Esophagus muscularis mucosa (tissue), 4 donors: ENCODE measurements around the gene SYNGR1. TPM values are rescaled to one million over a fixed set of nuclear protein-coding genes. Genes with fewer than 3 reads are reported as not detected.

ENCODE experiments used
- DNase-seq: peaks from one replicate; pipeline ENCODE4 v3.0.0-alpha.2; 2017; ENCODE audit errors: extremely low spot score
- H3K27ac ChIP-seq, 4 donors: fragments of 200-600 bp; sonication (generic); replicated peaks in 1 of 4; 1 replicate in 3 of 4; 2 replicates in 1 of 4; pipeline ENCODE4 v1.5.1; 2016 to 2019; ENCODE audit warnings: mild to moderate bottlenecking in 1 of 4
- H3K27me3 ChIP-seq, 4 donors: fragments of 200-600 bp; sonication (generic); one replicate each; pipeline versions ENCODE4 v1.5.1 to v1.6.0; 2016 to 2019
- H3K36me3 ChIP-seq, 4 donors: fragments of 200-600 bp; sonication (generic); one replicate each; pipeline ENCODE4 v1.5.1; 2016 to 2019
- H3K4me1 ChIP-seq, 4 donors: fragments of 200-600 bp; sonication (generic); one replicate each; pipeline ENCODE4 v1.5.1; 2016 to 2019
- H3K4me3 ChIP-seq, 4 donors: fragments of 200-600 bp; sonication (generic); 1 replicate in 2 of 4; 2 replicates in 2 of 4; pipeline ENCODE4 v1.5.1; 2016 to 2019; ENCODE audit warnings: mild to moderate bottlenecking in 4 of 4, moderate library complexity in 1 of 4
- H3K9me3 ChIP-seq, 4 donors: fragments of 200-600 bp; sonication (generic); 1 replicate in 3 of 4; 2 replicates in 1 of 4; pipeline ENCODE4 v1.5.1; 2016 to 2019
- EP300 ChIP-seq: sonication (generic); formaldehyde crosslinking; IDR thresholded peaks from one replicate; pipeline ENCODE4 v1.6.1; 2017; ENCODE audit warnings: antibody characterized with exemption
- POLR2A ChIP-seq: fragments of 450-650 bp; IDR thresholded peaks from one replicate; pipeline ENCODE4 v1.6.1; 2017; ENCODE audit warnings: antibody characterized with exemption, moderate library complexity, mild to moderate bottlenecking, low read depth
- POLR2AphosphoS5 ChIP-seq, 2 donors: sonication (generic); formaldehyde crosslinking; IDR thresholded peaks; one replicate each; pipeline ENCODE4 v1.6.1; 2017; ENCODE audit warnings: antibody characterized with exemption in 2 of 2
- WGBS: methylation state at CpG from one replicate; pipeline ENCODE4 v1.1.5; 2018; 5-methylcytosine and 5-hydroxymethylcytosine counted together
- intact Hi-C: fragments of 100-400 bp; cut with DNase I; formaldehyde crosslinking; loops from one replicate; pipeline ENCODE4 v1.15.1; 2023
- total RNA-seq, 4 donors: library from RNA; depleted of rRNA; stranded (reverse); fragments of >200 nt; gene quantifications; one replicate each; pipeline versions ENCODE4 v1.1.0 to v1.2.1, GENCODE V29; 2016
- TF ChIP-seq, protein P1 (sequence below), 3 experiments: fragments of 200-600 bp in 2 of 3; fragments of 450-650 bp in 1 of 3; sonication (generic) in 2 of 3; IDR thresholded peaks; one replicate each; pipeline ENCODE4 v1.5.1; 2017 to 2019; ENCODE audit warnings: antibody characterized with exemption in 3 of 3, mild to moderate bottlenecking in 2 of 3, moderate library complexity in 1 of 3

The SYNGR1 gene
- total RNA-seq, 4 donors from 2014 or later: 14.4 to 29.4 (median 24.0) TPM

GRCh38 chr22:39344046-39344390 is 5.8 kb upstream of the SYNGR1 start:
- Histone ChIP-seq H3K27me3 (no peaks in the 10 kb centered on the region), H3K9me3 (no peaks in the 10 kb centered on the region), H3K4me1 (peaks cover 0 to 11% (median 8%) of the 10 kb centered on the region in 4 donors), H3K27ac (no peak overlapping the region), H3K4me3 (no peak overlapping the region), H3K36me3 (no peaks in the 10 kb centered on the region)
- TF ChIP-seq, protein P1, sequence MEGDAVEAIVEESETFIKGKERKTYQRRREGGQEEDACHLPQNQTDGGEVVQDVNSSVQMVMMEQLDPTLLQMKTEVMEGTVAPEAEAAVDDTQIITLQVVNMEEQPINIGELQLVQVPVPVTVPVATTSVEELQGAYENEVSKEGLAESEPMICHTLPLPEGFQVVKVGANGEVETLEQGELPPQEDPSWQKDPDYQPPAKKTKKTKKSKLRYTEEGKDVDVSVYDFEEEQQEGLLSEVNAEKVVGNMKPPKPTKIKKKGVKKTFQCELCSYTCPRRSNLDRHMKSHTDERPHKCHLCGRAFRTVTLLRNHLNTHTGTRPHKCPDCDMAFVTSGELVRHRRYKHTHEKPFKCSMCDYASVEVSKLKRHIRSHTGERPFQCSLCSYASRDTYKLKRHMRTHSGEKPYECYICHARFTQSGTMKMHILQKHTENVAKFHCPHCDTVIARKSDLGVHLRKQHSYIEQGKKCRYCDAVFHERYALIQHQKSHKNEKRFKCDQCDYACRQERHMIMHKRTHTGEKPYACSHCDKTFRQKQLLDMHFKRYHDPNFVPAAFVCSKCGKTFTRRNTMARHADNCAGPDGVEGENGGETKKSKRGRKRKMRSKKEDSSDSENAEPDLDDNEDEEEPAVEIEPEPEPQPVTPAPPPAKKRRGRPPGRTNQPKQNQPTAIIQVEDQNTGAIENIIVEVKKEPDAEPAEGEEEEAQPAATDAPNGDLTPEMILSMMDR (IDR thresholded peaks at IDR 0.05): no peak
- TF ChIP-seq EP300 (no peak), POLR2A (no peak), POLR2AphosphoS5 (IDR thresholded peaks at IDR 0.05) (no peak)
- WGBS: 90% methylated on average over 8 of the region's 8 CpGs
- DNase-seq: no peak
- intact Hi-C loops: loop anchor here (10.0 kb wide), 1 partner anchor 181 kb away; the partner anchor contains the start of gene ATF4

- TF ChIP-seq, protein P1 (IDR thresholded peaks at IDR 0.05): no peak
- no peak for TF ChIP-seq EP300
- TF ChIP-seq POLR2AphosphoS5 (IDR thresholded peaks at IDR 0.05): no peak
- TF ChIP-seq POLR2A: no peak
- Histone ChIP-seq H3K4me1 (peaks cover 0 to 16% (median 13%) of the 10 kb centered on the region in 4 donors), H3K4me3 (no peak overlapping the region), H3K27me3 (no peaks in the 10 kb centered on the region), H3K9me3 (no peaks in the 10 kb centered on the region), H3K36me3 (no peaks in the 10 kb centered on the region), H3K27ac (no peak overlapping the region)
- intact Hi-C loops: loop anchor here (10.0 kb wide), 1 partner anchor 180 kb away; the partner anchor contains the start of gene ATF4
- no peak for DNase-seq
- 96% methylated on average over 4 of the region's 4 CpGs for WGBS
Measured at GRCh38 chr22:39345231-39345630, 4.6 kb upstream of the SYNGR1 start.

DNA sequence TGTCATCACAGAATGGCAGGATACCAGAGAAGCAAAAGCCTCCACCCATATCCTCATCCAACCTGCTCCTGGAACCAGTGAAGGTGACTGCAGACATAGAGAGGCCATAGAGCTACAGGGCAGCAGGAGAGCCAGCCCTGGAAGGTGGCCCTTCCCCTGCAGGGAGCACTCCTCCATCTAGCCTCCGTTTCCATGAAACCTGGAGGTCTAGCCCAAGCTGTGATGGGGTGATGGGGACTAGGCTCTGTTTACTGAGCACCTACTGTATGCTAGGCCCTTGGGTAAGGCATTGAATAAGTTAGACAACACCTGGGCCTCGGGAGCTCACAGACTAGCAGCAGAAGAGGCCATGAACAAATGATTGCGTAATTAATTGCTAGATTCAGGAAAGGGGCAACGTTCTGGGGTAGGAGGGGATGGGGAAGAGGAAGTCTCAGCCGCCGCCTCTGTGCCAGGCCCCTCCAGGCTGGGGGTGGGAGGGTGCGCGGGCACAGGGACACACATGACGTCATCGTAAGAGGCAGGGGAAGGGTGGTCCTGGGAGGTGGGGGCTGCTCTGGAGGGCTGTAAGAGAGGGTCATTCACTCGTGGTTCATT is 784 bp upstream of the SYNGR1 start:
- peak overlapping the region; percentile 71 to 95 (median 82) for H3K4me3 ChIP-seq
- WGBS: 19% methylated on average over 11 of the region's 11 CpGs
- no peaks in the 10 kb centered on the region for H3K9me3 ChIP-seq
- no peaks in the 10 kb centered on the region for H3K27me3 ChIP-seq
- intact Hi-C loops: loop anchor here (10.0 kb wide), 1 partner anchor 176 kb away; the partner anchor contains the start of gene ATF4
- peak overlapping the region; percentile 66 to 84 (median 74) for H3K27ac ChIP-seq
- no peaks in the 10 kb centered on the region for H3K36me3 ChIP-seq
- peaks cover 11 to 29% (median 26%) of the 10 kb centered on the region in 4 donors for H3K4me1 ChIP-seq
- TF ChIP-seq, protein P1 (IDR thresholded peaks at IDR 0.05): no peak
- TF ChIP-seq POLR2AphosphoS5 (IDR thresholded peaks at IDR 0.05) (no peak), EP300 (no peak), POLR2A (no peak)
- DNase-seq: no peak

DNA sequence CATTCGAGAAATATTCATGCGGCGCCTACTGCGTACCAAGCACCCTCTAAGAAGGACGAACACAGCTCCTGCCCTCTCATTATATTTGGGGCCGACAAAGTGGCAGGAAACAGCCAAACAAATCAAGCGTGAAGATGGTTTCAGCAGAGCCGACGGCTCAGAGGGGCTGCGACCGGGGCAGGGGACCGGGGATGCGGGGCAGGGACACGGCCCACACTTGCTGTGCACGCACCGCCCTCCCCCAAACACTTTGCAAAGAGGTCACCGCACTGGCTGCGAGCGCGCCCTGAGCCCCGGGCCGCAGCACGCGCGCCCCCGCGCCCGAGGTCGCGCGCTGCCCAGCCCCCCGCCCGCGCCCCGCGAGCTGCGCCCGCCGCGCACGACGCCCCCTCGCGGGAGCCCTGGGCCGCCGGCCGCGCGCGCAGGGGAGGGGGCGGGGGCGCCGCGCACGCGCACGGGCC is 255 bp upstream of the SYNGR1 start:
- Histone ChIP-seq H3K36me3 (no peaks in the 10 kb centered on the region), H3K4me1 (peaks cover 11 to 29% (median 26%) of the 10 kb centered on the region in 4 donors), H3K9me3 (no peaks in the 10 kb centered on the region), H3K27me3 (no peaks in the 10 kb centered on the region), H3K4me3 (peak overlapping the region; percentile 71 to 95 (median 82)), H3K27ac (peak overlapping the region; percentile 79 to 84 (median 82))
- under 1% methylated on average over 17 of the region's 57 CpGs for WGBS
- no peak for DNase-seq
- intact Hi-C loops: loop anchor here (10.0 kb wide), 1 partner anchor 175 kb away; the partner anchor contains the start of gene ATF4
- TF ChIP-seq EP300 (no peak), POLR2AphosphoS5 (IDR thresholded peaks at IDR 0.05) (no peak), POLR2A (no peak)
- TF ChIP-seq, protein P1 (IDR thresholded peaks at IDR 0.05): no peak
